ENCODE results near the gene NDUFV3. TPM values are rescaled to one million over a fixed set of nuclear protein-coding genes. Genes with fewer than 3 reads are reported as not detected.

Gene NDUFV3
- total RNA-seq: 40.4 and 50.6 TPM in 2 replicates

DNA sequence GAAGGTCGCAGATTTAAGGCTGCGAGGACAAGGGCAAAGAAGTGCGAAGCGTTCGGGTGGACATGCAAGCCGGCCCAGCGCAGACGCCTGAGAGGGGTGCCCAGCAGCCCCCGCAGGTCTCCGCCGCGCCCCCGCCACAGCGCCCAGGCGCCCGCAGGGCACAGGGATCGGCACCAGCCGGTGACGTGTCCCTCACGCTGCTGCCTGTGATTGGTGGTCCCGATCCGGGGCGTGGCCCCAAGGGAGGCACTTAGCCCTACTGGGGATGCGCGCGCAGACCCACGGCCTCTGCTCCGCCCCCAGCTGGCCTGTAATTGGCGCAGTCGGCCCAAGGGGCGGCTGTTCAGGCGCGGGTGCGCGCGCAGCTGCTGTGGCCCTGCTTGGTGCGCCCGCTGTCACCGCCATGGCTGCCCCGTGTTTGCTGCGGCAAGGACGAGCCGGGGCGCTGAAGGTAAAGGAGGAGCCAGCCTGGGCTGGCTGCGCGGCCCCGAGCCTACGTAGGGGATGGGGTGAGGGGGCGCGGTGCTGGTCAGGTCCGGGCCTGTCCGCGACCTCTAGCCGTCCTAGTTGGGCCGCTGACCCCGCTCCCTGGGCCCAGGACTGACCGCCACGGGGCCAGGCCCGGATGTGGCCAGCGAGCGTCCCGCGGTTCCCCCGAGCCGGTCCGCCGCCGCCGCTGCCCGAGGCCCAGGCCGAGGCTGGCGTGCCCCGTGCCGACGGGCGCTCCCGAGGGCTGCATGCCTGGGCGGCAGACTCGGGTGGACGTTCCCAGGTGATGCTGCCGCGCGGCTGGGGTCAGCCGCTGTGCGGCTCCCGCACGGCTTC lies at the start of gene NDUFV3:
Gene NDUFV3, plus strand, starts transcription at position 379 of the 825 bp plus-strand sequence. Its CDS starts 25 bp downstream, at position 404.

DNA sequence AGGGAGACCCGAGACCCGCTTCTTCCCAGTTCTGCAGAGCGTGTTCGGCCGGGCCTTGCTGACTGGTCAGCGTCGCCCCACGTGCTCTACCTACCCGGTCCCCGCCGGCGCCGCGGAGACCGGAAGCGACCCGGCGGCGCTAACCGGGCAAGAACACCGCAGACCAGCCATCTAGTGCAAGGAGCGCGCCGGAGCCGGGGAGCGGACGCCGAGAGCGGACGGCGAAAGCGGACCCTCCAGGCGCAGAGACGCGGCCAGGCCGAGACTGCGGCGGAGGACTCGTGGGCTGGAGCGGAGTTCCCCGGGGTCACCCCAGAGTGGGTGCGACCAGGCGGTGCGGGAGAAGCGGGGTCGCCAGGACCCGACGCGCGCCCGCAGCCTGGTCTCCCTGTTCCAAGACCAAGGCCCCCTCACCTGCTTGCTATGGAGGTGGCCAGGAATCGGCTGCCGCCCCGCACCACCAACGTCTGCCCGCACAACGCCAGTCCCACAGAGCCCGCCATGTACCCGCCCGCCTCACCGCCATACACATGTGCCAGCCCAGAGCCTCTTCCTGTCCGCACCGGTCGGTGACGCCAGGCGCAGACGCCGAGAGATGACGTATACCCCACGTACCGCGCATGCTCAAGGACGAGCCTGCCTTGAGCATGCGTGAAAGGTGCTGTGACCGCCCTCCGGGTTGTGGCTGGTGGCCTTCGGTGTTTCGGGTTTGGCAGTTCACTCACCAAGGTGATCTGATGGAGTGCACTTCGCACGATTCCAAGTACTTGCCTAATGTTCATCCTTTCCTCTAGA lies 13.9 kb upstream of the NDUFV3 start, which contains the start of gene WDR4:
Gene WDR4, minus strand, starts transcription at position 547 of the 795 bp plus-strand sequence. Its CDS starts 44 bp downstream, at position 503.

DNA sequence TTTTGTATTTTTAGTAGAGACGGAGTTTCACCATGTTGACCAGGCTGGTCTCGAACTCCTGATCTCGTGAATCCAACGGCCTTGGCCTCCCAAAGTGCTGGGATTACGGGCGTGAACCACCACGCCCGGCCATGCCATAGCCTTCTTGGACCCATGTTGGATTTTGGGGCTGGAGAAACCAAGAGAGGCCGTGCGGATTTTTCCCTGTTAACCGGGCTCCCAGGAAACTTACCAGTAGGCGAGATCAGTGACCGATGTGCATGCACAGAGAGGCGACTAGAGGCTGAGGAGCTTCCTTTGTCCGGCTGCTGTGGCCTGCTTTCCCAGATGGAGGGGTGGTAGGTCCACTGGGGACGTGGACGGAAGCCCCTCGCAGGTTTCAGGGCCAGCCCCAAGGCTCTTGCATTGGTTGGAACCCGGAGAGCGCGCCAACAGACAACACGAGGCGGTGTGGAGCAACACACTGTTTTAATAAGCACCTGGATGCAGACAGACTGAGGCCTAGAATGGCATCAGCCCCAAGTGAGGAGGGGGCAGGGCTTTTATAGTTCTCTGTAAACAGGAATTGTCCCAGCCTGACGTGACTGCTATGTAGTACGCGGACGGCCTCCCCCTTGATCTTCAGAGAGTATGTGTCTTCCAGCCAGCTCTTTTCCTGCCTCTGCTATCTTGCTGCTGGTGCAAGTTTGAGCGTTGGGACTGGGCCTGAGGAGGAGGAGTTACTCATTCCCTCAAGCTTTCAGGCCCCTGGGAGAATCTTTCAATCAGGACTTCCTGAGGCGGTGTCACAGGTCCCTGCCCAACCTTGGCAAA lies 32.2 kb downstream of the NDUFV3 start, which contains the start of gene ERVH48-1:
Gene ERVH48-1, minus strand, starts transcription at position 517 of the 813 bp plus-strand sequence. CDS start 6,624 bp downstream, outside the sequence.

Other genes starting within 250 kb of the NDUFV3 start
- gene PDE9A, start 239.7 kb upstream of the NDUFV3 start, total RNA-seq: 0.68 and 6.1 TPM in 2 replicates
- gene WDR4, start 13.8 kb upstream of the NDUFV3 start, total RNA-seq: 23.6 and 34.5 TPM in 2 replicates
- gene ERVH48-1, start 32.3 kb downstream of the NDUFV3 start, total RNA-seq: not detected in 2 replicates
- gene PKNOX1, start 81.3 kb downstream of the NDUFV3 start, total RNA-seq: 9.6 and 17.9 TPM in 2 replicates
- 52.3 and 72.1 TPM in 2 replicates for gene CBS, start 182.5 kb downstream of the NDUFV3 start, total RNA-seq
- gene U2AF1, start 214.3 kb downstream of the NDUFV3 start, total RNA-seq: 18.1 and 40.2 TPM in 2 replicates